Dermis microvascular lymphatic vessel endothelial cell (primary cell): ENCODE results near the gene INTS1. TPM values are rescaled to one million over a fixed set of nuclear protein-coding genes. Genes with fewer than 3 reads are reported as not detected.
"Not testable (repeated sequence)": the region's sequence is repeated elsewhere in the genome, so short reads cannot be mapped to it uniquely, and the experiment has no call there.

Source experiments
- DNase-seq, 2 donors: peaks; one replicate each; pipeline versions ENCODE4 v3.0.0 to v3.0.0-alpha.2; 2010; ENCODE audit warnings: low read depth in 2 of 2
- total RNA-seq: library from RNA; depleted of rRNA; stranded (reverse); fragments of >200 nt; gene quantifications from 2 replicates; pipeline ENCODE4 v1.2.1, GENCODE V29; 2014

Gene INTS1
- total RNA-seq, 1 donor from 2014 or later = 25.4 TPM

DNA sequence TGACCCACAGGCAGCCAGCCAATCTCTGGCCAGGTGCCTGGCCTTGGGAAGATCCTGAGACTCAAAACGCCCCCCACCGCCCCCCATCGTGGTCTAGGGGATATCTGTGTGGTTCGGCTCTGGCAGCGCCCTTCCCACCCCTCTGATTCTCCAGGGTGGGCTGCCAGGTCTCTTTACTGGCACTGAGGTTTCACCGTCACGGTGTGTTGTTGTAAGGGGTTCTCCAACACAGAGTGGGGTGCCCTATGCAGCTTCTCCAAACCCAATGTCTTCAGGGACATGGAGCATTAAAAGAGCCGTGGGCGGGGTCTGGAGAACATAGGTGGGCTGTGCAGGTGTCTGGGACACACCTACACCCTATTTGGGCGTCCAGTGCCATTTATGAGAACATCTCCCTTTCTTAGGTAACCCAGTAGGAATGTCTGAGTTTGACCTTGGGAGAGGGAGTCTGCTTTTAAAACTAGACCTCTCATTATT, 27.8 kb upstream of the INTS1 start:
- DNase-seq = no peak

GRCh38 chr7:1531263-1531978, 27.2 kb upstream of the INTS1 start:
- DNase-seq = peak in 1 of 2 donors; percentile 66

- no peak for DNase-seq
These were observed 26.7 kb upstream of the INTS1 start for GRCh38 chr7:1530946-1531262.

DNA sequence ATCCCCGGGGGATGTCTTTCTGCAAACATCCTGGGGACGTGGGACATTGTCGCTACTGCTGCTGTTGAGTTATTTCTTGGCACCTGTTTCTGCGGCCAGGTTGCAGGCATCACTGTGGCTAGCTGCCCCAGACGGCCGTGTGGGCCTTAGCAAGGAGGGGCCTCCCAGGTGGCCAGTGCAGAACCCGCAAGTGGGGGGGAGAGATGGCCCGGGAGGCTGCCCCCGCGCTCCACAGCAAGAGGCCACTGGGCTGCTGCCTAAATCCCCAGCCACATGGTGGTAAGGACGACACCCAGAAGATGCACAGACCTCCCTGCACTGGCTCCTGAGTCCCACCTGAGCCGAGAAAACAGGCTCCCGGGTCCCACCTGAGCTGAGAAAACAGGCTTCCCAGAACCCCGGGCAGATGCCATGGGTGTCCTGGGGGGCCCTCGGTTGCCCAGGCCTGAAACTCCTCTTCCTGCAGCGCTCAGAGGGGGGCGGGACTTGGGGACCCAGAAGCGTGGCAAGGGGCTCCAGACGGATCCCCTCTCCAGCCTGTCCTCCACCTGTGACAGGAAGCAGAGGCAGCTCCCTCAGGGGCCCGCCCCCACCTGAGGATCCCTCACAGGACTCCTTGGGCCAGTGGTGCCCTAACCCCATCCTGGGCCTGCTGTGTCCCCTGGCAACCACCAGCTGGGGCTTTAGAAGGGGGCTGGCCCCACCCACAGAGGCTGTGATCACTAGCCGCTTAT, 25.4 kb upstream of the INTS1 start:
- no peak for DNase-seq

- DNase-seq = no peak
These were observed 22.1 kb upstream of the INTS1 start for GRCh38 chr7:1526271-1526754.

- DNase-seq = no peak
These were observed 21.2 kb upstream of the INTS1 start for GRCh38 chr7:1525409-1525808.

DNA sequence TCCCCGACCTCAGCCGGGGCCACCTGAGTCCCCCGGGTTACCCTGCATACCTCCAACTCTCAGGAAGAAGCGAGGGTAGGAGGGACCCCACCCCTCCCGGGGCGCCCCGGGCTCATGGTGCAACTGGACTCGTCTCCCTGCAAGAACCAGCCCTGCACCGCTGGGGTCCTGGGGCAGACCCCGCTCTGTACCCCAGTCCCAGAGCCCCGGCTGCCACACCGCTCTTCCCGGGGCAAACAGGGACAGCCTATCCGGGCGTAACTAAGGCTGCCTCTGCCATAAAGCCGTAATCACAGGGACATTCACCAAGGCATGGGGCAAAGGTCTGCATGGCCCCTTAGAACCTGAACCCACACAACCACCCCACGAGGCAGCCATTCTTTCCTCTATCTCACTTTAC, 19.7 kb upstream of the INTS1 start:
- no peak for DNase-seq

DNA sequence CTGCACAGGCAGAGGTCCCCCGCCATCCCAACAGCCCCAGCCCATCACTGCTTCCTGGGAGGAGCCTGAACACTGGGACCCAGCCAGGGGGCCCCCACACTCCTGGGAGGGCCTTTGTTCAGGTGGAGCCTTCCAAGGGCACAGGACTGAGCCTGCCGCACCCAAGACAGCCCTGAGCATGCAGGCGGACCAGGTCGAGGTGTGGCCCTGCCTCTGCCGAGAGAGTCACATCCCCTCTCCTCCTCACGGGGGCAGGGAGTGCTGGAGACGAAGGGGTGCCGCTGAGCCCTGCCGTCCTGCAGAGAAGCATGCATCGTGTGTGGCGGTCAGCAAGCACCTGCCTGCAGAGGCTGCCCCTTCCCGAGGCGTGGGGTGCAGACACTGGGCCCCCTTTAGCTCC, 19.0 kb upstream of the INTS1 start:
- no peak for DNase-seq

GRCh38 chr7:1521456-1521855, 17.3 kb upstream of the INTS1 start:
- DNase-seq = no peak

- DNase-seq = peak in 1 of 2 donors; percentile 95
These were observed 16.5 kb upstream of the INTS1 start for GRCh38 chr7:1520539-1521234.

DNA sequence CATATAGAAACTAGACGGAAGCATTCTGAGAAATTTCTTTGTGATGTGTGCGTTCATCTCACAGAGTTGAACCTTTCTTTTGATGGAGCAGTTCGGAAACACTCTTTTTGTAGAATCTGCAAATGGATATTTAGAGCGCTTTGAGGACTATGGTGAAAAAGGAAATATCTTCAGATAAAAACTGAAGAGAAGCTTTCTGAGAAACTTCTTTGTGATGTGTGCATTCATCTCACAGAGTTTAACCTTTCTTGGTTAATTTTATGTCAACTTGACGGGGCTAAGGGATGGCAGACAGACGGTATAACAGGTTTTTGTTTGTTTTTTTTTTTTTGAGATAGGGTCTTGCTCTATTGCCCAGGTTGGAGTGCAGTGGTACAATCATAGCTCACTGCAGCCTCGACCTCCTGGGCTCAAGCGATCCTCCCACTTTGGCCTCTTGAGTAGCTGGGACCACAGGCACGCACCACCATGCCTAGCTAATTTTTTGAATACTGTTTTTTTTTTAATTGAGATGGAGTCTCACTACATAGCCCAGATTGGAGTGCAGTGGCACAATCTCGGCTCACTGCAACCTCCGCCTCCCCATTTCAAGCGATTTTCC, 15.2 kb upstream of the INTS1 start:
- not testable (repeated sequence) for DNase-seq

DNA sequence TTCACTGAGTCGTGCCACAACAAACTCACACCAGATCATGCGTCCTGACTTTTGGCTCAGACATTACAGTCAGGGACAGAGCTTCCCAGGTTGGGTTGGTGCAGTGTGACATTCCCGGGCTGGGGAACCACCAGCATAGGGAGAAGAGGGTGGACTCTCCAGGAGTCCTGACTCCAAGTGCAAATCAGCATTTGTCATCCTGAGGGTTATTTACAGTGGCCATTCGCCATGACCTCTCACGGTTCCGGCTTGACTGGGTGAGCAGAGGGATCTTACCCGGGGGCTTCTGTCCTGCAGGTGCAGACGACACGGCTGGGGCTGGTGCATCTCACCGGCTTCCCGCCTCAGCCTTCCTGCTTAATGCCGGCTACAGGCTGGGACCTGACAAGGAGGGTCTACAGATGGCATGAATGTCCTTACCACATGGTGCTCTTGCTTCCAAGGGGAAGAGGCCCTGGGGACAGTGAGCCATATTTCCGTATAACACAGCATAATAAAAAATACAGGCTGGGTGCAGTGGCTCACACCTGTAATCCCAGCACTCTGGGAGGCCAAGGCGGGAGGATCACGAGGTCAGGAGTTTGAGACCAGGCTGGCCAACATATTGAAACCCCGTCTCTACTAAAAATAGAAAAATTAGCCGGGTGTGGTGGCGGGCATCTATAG, 12.5 kb upstream of the INTS1 start:
- no peak for DNase-seq

- DNase-seq = not testable (repeated sequence)
These were observed 11.3 kb upstream of the INTS1 start for GRCh38 chr7:1515509-1515967.

DNA sequence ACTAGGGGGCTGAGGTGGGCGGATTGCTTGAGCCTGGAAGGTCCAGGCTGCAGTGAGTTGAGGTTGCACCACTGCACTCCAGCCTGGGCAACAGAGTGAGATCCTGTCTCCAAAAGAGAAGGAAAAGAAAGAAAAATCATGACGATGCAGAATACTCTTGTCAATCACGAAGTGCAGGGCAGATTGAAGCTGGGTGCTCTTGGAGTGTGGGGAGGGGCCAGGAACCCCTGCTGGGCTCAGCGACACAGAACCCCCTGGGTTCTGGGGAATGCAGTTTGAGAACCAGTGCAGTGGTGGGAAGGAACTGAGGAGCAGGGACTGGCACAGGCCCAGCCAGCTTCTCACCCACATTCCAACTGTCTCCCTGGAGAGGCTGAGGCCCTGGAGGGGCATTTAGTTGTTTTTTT, 10.8 kb upstream of the INTS1 start:
- no peak for DNase-seq

DNA sequence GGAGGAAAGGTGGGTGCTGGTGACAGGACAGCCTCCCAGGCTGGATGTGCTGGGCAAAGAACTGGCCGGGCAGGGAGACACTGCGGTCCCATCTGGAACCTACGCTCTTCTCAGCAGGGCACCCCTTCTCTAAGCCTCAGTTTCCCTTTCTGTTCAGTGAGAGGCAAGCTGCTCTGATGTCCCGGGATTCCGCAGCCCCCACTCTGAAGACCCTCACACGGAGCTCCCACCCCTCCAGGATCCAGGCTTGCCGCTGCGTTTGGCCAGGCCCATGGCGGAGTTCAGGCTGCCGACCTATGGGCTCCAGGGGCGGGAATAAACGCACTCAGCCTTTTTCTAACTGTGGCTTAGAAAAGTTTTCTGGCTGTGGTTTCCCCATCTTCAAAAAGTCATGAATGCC, 10.2 kb upstream of the INTS1 start:
- DNase-seq = no peak

GRCh38 chr7:1513657-1514095, 9.5 kb upstream of the INTS1 start:
- peak in 1 of 2 donors; percentile 83 for DNase-seq

DNA sequence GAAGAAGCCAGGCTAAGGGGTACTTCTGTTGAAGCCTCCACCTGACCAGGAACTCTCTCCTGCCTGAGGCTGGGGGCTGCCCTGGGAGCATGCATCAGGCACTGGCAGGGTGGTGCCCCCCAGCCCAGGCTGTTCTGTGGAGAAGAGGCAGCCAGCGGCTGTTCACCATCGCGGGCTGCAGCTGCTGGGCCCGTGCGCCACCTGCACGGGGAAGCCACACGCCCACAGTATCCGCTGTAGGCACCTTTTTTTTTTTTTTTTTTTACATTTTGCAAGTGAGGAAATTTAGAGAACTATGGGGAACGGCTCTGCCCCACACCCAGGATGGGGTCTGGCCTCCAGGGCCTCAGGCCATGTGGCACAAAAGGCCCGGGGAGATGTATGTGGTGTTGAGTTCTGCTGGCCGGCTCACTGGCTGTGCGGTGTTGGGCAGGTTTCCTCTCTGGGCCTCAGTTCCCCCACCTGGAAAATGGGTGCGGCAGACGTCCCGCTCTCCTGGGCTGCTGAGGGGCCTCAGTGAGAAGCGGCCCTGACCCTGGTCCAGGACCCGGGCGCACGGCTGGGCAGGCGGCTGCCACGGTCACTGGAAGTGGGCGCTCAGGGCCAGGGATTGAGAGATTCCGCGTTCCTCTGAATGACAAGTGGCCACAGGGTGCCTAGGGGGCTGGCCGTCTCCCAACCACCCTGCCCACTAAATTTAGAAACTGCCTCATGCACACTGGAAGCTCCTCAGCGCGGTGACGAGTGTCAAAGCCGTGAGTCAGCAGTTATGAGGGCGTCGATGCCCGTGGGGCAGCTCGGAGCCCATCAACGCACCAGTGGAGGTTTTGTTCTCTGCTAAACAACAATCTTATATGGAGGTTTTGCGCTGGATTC, 8.8 kb upstream of the INTS1 start:
- DNase-seq = peak in 1 of 2 donors; percentile 76

GRCh38 chr7:1511444-1512422, 7.5 kb upstream of the INTS1 start:
- DNase-seq = no peak

GRCh38 chr7:1510780-1511154, 6.6 kb upstream of the INTS1 start:
- no peak for DNase-seq
